ENCODE results near the gene ZDHHC6.
"Not testable (repeated sequence)": the region's sequence is repeated elsewhere in the genome, so short reads cannot be mapped to it uniquely, and the experiment has no call there.

Gene ZDHHC6

GRCh38 chr10:112446055-112446854, 459 bp downstream of the ZDHHC6 start:
- DNase-seq (ENCODE audit: low spot score): peak; percentile 7

- DNase-seq (ENCODE audit: low spot score): no peak
Observed at GRCh38 chr10:112442063-112442462, 4.7 kb downstream of the ZDHHC6 start.

GRCh38 chr10:112441520-112441919, 5.2 kb downstream of the ZDHHC6 start:
- DNase-seq (ENCODE audit: low spot score): no peak

- no peak for DNase-seq (ENCODE audit: low spot score)
Observed at GRCh38 chr10:112438356-112438755, 8.4 kb downstream of the ZDHHC6 start.

- DNase-seq (ENCODE audit: low spot score): peak; percentile 23
Observed at GRCh38 chr10:112434988-112435619, 11.6 kb downstream of the ZDHHC6 start.

GRCh38 chr10:112433136-112433535, 13.6 kb downstream of the ZDHHC6 start:
- DNase-seq (ENCODE audit: low spot score): no peak

GRCh38 chr10:112429654-112430230, 17.0 kb downstream of the ZDHHC6 start:
- no peak for DNase-seq (ENCODE audit: low spot score)

- no peak for DNase-seq (ENCODE audit: low spot score)
Observed at GRCh38 chr10:112429147-112429546, 17.6 kb downstream of the ZDHHC6 start.

GRCh38 chr10:112426111-112426510, 20.6 kb downstream of the ZDHHC6 start:
- DNase-seq (ENCODE audit: low spot score): no peak

GRCh38 chr10:112424651-112425050, 22.1 kb downstream of the ZDHHC6 start:
- DNase-seq (ENCODE audit: low spot score): no peak

GRCh38 chr10:112421731-112422130, 25.0 kb downstream of the ZDHHC6 start:
- DNase-seq (ENCODE audit: low spot score): no peak

GRCh38 chr10:112412696-112413095, 34.0 kb downstream of the ZDHHC6 start:
- no peak for DNase-seq (ENCODE audit: low spot score)

GRCh38 chr10:112409755-112410154, 37.0 kb downstream of the ZDHHC6 start:
- DNase-seq (ENCODE audit: low spot score): no peak

GRCh38 chr10:112409299-112409698, 37.4 kb downstream of the ZDHHC6 start:
- DNase-seq (ENCODE audit: low spot score): no peak

GRCh38 chr10:112407696-112408095, 39.0 kb downstream of the ZDHHC6 start:
- DNase-seq (ENCODE audit: low spot score): no peak

- DNase-seq (ENCODE audit: low spot score): not testable (repeated sequence)
Observed at GRCh38 chr10:112406806-112407205, 39.9 kb downstream of the ZDHHC6 start.

GRCh38 chr10:112404617-112405016, 42.1 kb downstream of the ZDHHC6 start:
- no peak for DNase-seq (ENCODE audit: low spot score)

GRCh38 chr10:112402917-112403316, 43.8 kb downstream of the ZDHHC6 start:
- DNase-seq (ENCODE audit: low spot score): no peak

GRCh38 chr10:112397592-112397991, 49.1 kb downstream of the ZDHHC6 start:
- DNase-seq (ENCODE audit: low spot score): no peak

- no peak for DNase-seq (ENCODE audit: low spot score)
Observed at GRCh38 chr10:112395809-112396530, 50.7 kb downstream of the ZDHHC6 start.

- DNase-seq (ENCODE audit: low spot score): no peak
Observed at GRCh38 chr10:112394475-112394875, 52.2 kb downstream of the ZDHHC6 start.

- DNase-seq (ENCODE audit: low spot score): no peak
Observed at GRCh38 chr10:112393827-112394226, 52.9 kb downstream of the ZDHHC6 start.

GRCh38 chr10:112393341-112393740, 53.4 kb downstream of the ZDHHC6 start:
- DNase-seq (ENCODE audit: low spot score): no peak

Measured in CD4-positive, alpha-beta T cell treated with Interleukin-2 at 100 ng/mL for 4 hours (primary cell).